Calu3 (cell line): ENCODE measurements around the gene RIN3. TPM values are rescaled to one million over a fixed set of nuclear protein-coding genes. Genes with fewer than 3 reads are reported as not detected.
"Not testable (repeated sequence)": the region's sequence is repeated elsewhere in the genome, so short reads cannot be mapped to it uniquely, and the experiment has no call there.

Source experiments
- BruUV-seq: library from RNA; stranded (reverse); fragments of 400-500 nt; replicated peaks from 2 replicates; lab custom pipeline; 2021; lab: Mats Ljungman, UMichigan
- CTCF ChIA-PET: fragments of 300-600 bp; sonication (Branson Sonifier 250); formaldehyde crosslinking; loops from one replicate; lab custom pipeline; 2022; ENCODE audit warnings: antibody characterized with exemption; lab: Charles Lee
- DNase-seq: peaks from one replicate; pipeline ENCODE4 v3.0.0; 2022
- H3K27ac Mint-ChIP-seq: one replicate; pipeline ENCODE4 v1.8.0; 2022; ENCODE audit warnings: mixed read lengths; ENCODE audit not compliant: unreplicated experiment
- H3K27me3 Mint-ChIP-seq: one replicate; pipeline ENCODE4 v1.8.0; 2022; ENCODE audit warnings: mixed read lengths; ENCODE audit not compliant: unreplicated experiment
- H3K36me3 Mint-ChIP-seq: one replicate; pipeline ENCODE4 v1.8.0; 2022; ENCODE audit warnings: mild to moderate bottlenecking, moderate library complexity, mixed read lengths; ENCODE audit not compliant: insufficient read depth, unreplicated experiment
- H3K4me1 Mint-ChIP-seq: one replicate; pipeline ENCODE4 v1.8.0; 2022; ENCODE audit warnings: mild to moderate bottlenecking, low read depth, mixed read lengths; ENCODE audit not compliant: unreplicated experiment
- H3K4me3 Mint-ChIP-seq: one replicate; pipeline ENCODE4 v1.8.0; 2022; ENCODE audit warnings: mild to moderate bottlenecking, low read depth, moderate library complexity, mixed read lengths; ENCODE audit not compliant: unreplicated experiment
- H3K9me3 Mint-ChIP-seq: one replicate; pipeline ENCODE4 v1.8.0; 2022; ENCODE audit warnings: low read depth, mixed read lengths; ENCODE audit not compliant: unreplicated experiment
- intact Hi-C: fragments of 100-400 bp; cut with micrococcal nuclease; formaldehyde crosslinking; loops from one replicate; pipeline ENCODE4 v1.10.0; 2022; ENCODE audit not compliant: unreplicated experiment
- total RNA-seq: library from RNA; stranded (reverse); gene quantifications from 2 replicates; pipeline ENCODE4 v1.2.3, GENCODE V29; 2022
- TF ChIP-seq, protein P1 (sequence below): fragments of 200-600 bp; IDR thresholded peaks from one replicate; pipeline ENCODE4 v1.8.0; 2022; ENCODE audit warnings: antibody characterized with exemption; ENCODE audit not compliant: unreplicated experiment

The RIN3 gene
- total RNA-seq, 1 experiment from 2014 or later = 13.8 TPM

GRCh38 chr14:92678766-92679165 lies 165.2 kb downstream of the RIN3 start:
- TF ChIP-seq, protein P1, sequence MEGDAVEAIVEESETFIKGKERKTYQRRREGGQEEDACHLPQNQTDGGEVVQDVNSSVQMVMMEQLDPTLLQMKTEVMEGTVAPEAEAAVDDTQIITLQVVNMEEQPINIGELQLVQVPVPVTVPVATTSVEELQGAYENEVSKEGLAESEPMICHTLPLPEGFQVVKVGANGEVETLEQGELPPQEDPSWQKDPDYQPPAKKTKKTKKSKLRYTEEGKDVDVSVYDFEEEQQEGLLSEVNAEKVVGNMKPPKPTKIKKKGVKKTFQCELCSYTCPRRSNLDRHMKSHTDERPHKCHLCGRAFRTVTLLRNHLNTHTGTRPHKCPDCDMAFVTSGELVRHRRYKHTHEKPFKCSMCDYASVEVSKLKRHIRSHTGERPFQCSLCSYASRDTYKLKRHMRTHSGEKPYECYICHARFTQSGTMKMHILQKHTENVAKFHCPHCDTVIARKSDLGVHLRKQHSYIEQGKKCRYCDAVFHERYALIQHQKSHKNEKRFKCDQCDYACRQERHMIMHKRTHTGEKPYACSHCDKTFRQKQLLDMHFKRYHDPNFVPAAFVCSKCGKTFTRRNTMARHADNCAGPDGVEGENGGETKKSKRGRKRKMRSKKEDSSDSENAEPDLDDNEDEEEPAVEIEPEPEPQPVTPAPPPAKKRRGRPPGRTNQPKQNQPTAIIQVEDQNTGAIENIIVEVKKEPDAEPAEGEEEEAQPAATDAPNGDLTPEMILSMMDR = no peak
- no TSS peak for BruUV-seq
- CTCF ChIA-PET = no interaction called here
- Mint-ChIP-seq H3K4me3 (no peak overlapping the region), H3K27me3 (no peaks in the 10 kb centered on the region), H3K27ac (no peak overlapping the region), H3K4me1 (no peaks in the 10 kb centered on the region), H3K36me3 (no peaks in the 10 kb centered on the region), H3K9me3 (no peaks in the 10 kb centered on the region)
- intact Hi-C loops = no loop called here
- DNase-seq = no peak

DNA sequence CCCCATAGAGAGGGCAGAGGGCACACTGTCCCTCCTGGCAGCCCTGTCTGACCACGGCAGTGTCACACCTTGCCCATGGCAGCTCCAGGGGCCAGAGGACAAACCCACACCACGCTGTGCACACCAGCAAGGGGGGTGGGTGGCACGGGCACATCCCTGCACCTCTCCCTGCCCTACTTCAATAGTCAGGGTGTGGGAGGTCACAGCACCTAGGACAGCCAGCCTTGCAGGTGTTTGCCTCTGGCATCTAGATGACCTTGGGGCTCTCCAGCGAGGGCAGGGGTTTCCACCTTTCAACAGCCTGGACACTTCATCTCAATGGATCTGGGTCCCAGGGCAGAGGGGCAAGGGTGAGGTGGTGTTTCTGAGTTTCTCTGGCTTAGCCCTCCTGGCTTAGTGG lies 165.7 kb downstream of the RIN3 start:
- Mint-ChIP-seq H3K27me3 (no peaks in the 10 kb centered on the region), H3K9me3 (no peaks in the 10 kb centered on the region), H3K4me1 (no peaks in the 10 kb centered on the region), H3K36me3 (no peaks in the 10 kb centered on the region), H3K27ac (no peak overlapping the region), H3K4me3 (no peak overlapping the region)
- no peak for DNase-seq
- intact Hi-C loops = no loop called here
- CTCF ChIA-PET = interaction anchor here (0.6 kb wide), 1 partner anchor 65 kb away, joined by 3 read pairs; no protein-coding TSS in a partner anchor
- TF ChIP-seq, protein P1 = no peak
- no TSS peak for BruUV-seq

GRCh38 chr14:92680330-92680729 lies 166.7 kb downstream of the RIN3 start:
- not testable (repeated sequence) for BruUV-seq, H3K4me3 Mint-ChIP-seq

DNA sequence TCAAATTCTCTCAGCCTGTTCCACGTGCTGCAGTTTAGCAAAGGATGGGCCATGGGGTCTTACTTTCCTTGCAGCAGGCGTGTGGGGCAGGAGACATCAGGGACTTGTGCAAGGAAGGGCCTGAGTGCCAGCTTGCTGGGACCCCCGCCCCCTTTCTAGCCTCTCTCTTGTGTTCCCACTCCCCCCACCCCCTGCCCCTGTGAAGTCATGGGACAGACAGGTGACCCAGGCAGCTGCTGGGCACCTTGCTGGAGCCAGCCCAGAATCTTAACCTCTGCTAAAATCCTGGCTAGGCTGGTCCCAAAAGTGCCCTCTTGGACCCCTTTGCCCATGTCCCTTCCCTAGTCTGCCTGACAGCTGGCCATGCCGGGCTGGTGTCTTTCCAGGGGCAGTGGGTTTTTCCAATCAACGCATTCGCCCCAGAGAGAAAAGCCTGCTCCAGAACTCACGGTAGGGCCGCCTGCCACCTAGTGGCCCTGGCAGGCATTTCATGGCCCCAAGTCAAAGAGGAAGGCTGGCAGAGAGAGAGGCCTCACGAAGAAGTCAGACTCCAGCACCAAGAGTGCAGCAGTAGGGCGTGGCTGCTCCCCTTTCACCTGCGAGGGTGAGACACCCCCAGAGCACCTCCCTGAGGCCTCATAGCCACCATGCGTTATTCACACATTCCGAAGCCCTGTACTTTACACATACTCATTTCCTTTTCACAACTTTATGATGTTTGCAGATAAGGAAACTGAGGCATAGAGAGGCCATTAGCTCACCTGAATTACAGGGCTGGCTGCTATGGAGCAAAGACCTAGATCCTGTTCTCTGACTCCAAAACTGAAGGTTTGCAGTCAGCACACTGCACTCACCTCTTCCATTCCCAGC lies 167.4 kb downstream of the RIN3 start:
- no peaks in the 10 kb centered on the region for H3K27me3 Mint-ChIP-seq
- TF ChIP-seq, protein P1 = peak; percentile 81
- no TSS peak for BruUV-seq
- no peaks in the 10 kb centered on the region for H3K9me3 Mint-ChIP-seq
- H3K27ac Mint-ChIP-seq = no peak overlapping the region
- CTCF ChIA-PET = no interaction called here
- no peaks in the 10 kb centered on the region for H3K36me3 Mint-ChIP-seq
- H3K4me1 Mint-ChIP-seq = no peaks in the 10 kb centered on the region
- DNase-seq = peak; percentile 81
- H3K4me3 Mint-ChIP-seq = no peak overlapping the region
- intact Hi-C loops = loop anchor here (5.0 to 10.0 kb wide), 2 partner anchors 104 to 544 kb away; no protein-coding TSS in a partner anchor

More at GRCh38 chr14:92680330-92680729, 166.7 kb downstream of the RIN3 start:
- CTCF ChIA-PET, DNase-seq, H3K27ac Mint-ChIP-seq, H3K4me1 Mint-ChIP-seq, H3K36me3 Mint-ChIP-seq, H3K27me3 Mint-ChIP-seq, H3K9me3 Mint-ChIP-seq: not testable (repeated sequence)
- intact Hi-C loops = loop anchor here (5.0 to 10.0 kb wide), 2 partner anchors 104 to 543 kb away; no protein-coding TSS in a partner anchor

DNA sequence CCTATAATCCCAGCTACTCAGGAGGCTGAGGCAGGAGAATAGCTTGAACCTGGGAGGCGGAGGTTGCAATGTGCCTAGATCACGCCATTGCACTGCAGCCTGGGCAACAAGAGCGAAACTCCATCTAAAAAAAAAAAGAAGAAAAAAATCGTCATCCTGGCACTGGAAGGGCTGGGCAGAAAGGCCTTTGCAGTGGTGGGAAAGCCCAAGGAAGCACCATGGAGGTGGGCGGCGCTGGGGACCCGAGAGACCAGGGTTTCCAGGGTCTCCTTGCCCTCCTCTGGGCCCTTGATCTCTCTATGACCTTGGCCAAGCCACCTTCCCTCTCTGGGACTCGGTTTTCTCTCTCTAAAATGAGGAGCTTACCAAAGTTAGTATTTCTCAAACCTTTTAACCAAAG lies 169.5 kb downstream of the RIN3 start:
- DNase-seq = no peak
- H3K9me3 Mint-ChIP-seq = no peaks in the 10 kb centered on the region
- H3K27me3 Mint-ChIP-seq = no peaks in the 10 kb centered on the region
- no peak overlapping the region for H3K27ac Mint-ChIP-seq
- CTCF ChIA-PET = no interaction called here
- H3K4me3 Mint-ChIP-seq = no peak overlapping the region
- no peaks in the 10 kb centered on the region for H3K4me1 Mint-ChIP-seq
- intact Hi-C loops = loop anchor here (5.0 to 10.0 kb wide), 2 partner anchors 102 to 546 kb away; no protein-coding TSS in a partner anchor
- no TSS peak for BruUV-seq
- TF ChIP-seq, protein P1 = no peak
- peaks cover 11% of the 10 kb centered on the region for H3K36me3 Mint-ChIP-seq
